ENCODE measurements around the gene TRAF4.

GRCh38 chr17:28740406-28741357 lies 3.1 kb upstream of the TRAF4 start:
- TF ChIP-seq CTCF (conservative IDR thresholded peaks at IDR 0.05) = no peak
- TF ChIP-seq ZFX (IDR thresholded peaks at IDR 0.05) = no peak
